CD14-positive monocyte (primary cell): ENCODE results near the gene DGCR2. TPM values are rescaled to one million over a fixed set of nuclear protein-coding genes. Genes with fewer than 3 reads are reported as not detected.

Source experiments
- DNase-seq, 3 donors: peaks; one replicate each; pipeline ENCODE4 v3.0.0-alpha.2; 2011 to 2022
- H2AFZ ChIP-seq: 2 replicates; pipeline ENCODE4 v1.6.0; 2012; ENCODE audit warnings: mild to moderate bottlenecking, low read depth, low read length, inconsistent platforms; ENCODE audit not compliant: insufficient read depth, poor library complexity, severe bottlenecking
- H3K27ac ChIP-seq, 2 donors: 1 replicate in 1 of 2; 2 replicates in 1 of 2; pipeline ENCODE4 v1.5.1; 2012 to 2013; ENCODE audit warnings: low read length in 2 of 2, control low read depth in 1 of 2, inconsistent platforms in 1 of 2, low read depth in 1 of 2, mild to moderate bottlenecking in 1 of 2
- H3K27me3 ChIP-seq, 2 donors: one replicate each; pipeline versions ENCODE4 v1.6.0 to v1.6.1; 2011 to 2013; ENCODE audit warnings: low read length in 2 of 2; ENCODE audit not compliant: control insufficient read depth in 2 of 2, insufficient read depth in 2 of 2
- H3K36me3 ChIP-seq, 2 donors: replicated peaks in 1 of 2; 1 replicate in 1 of 2; 2 replicates in 1 of 2; pipeline versions ENCODE4 v1.5.1 to v1.6.1; 2012 to 2013; ENCODE audit warnings: low read length in 2 of 2, control low read depth in 1 of 2, inconsistent platforms in 1 of 2, mild to moderate bottlenecking in 1 of 2; ENCODE audit not compliant: insufficient read depth in 2 of 2, control insufficient read depth in 1 of 2
- H3K4me1 ChIP-seq, 2 donors: 1 replicate in 1 of 2; 2 replicates in 1 of 2; pipeline versions ENCODE4 v1.5.1 to v1.6.1; 2012 to 2013; ENCODE audit warnings: low read length in 2 of 2, control low read depth in 1 of 2, inconsistent platforms in 1 of 2, mild to moderate bottlenecking in 1 of 2, moderate library complexity in 1 of 2; ENCODE audit not compliant: insufficient read depth in 2 of 2, control insufficient read depth in 1 of 2
- H3K4me2 ChIP-seq: replicated peaks from 2 replicates; pipeline ENCODE3; 2012; ENCODE audit warnings: low read length, moderate library complexity, mild to moderate bottlenecking; ENCODE audit not compliant: poor library complexity, severe bottlenecking; ENCODE audit errors: extremely low read depth
- H3K4me3 ChIP-seq, 3 experiments: fragments of 200-600 bp in 1 of 3; sonication (generic) in 1 of 3; replicated peaks in 1 of 3; 1 replicate in 2 of 3; 2 replicates in 1 of 3; pipeline ENCODE4 v1.5.1; 2011 to 2013; ENCODE audit warnings: low read length in 3 of 3, mild to moderate bottlenecking in 3 of 3, control low read depth in 2 of 3, low read depth in 2 of 3, inconsistent platforms in 1 of 3, moderate library complexity in 1 of 3
- H3K79me2 ChIP-seq: 2 replicates; pipeline ENCODE4 v1.6.0; 2012; ENCODE audit warnings: mild to moderate bottlenecking, control low read depth, inconsistent platforms, low read length, moderate library complexity; ENCODE audit not compliant: insufficient read depth
- H3K9ac ChIP-seq: 2 replicates; pipeline ENCODE4 v1.6.0; 2017; ENCODE audit warnings: low read length, mild to moderate bottlenecking; ENCODE audit not compliant: insufficient read depth, poor library complexity, severe bottlenecking
- H3K9me3 ChIP-seq, 2 donors: replicated peaks in 1 of 2; 1 replicate in 1 of 2; 2 replicates in 1 of 2; pipeline versions ENCODE4 v1.5.1 to v1.6.1; 2012 to 2013; ENCODE audit warnings: low read length in 2 of 2, control low read depth in 1 of 2; ENCODE audit not compliant: control insufficient read depth in 1 of 2, insufficient read depth in 1 of 2
- H4K20me1 ChIP-seq: 2 replicates; pipeline ENCODE4 v1.6.0; 2012; ENCODE audit warnings: mild to moderate bottlenecking, low read length, control low read depth, moderate library complexity; ENCODE audit not compliant: insufficient read depth
- H3K27ac Mint-ChIP-seq, 7 donors: one replicate each; pipeline ENCODE4 v1.8.0; 2020; ENCODE audit warnings: mild to moderate bottlenecking in 7 of 7, mixed read lengths in 7 of 7, moderate library complexity in 6 of 7, inconsistent platforms in 2 of 7
- H3K27me3 Mint-ChIP-seq, 3 donors: one replicate each; pipeline ENCODE4 v1.8.0; 2021 to 2022; ENCODE audit warnings: low read depth in 3 of 3, mild to moderate bottlenecking in 3 of 3, mixed read lengths in 3 of 3, moderate library complexity in 3 of 3, inconsistent platforms in 1 of 3
- H3K36me3 Mint-ChIP-seq, 2 donors: one replicate each; pipeline ENCODE4 v1.8.0; 2020; ENCODE audit warnings: mixed read lengths in 2 of 2, inconsistent platforms in 1 of 2, mild to moderate bottlenecking in 1 of 2
- H3K4me1 Mint-ChIP-seq: one replicate; pipeline ENCODE4 v1.8.0; 2020; ENCODE audit warnings: mild to moderate bottlenecking, mixed read lengths
- H3K4me3 Mint-ChIP-seq, 2 donors: one replicate each; pipeline ENCODE4 v1.8.0; 2020; ENCODE audit warnings: mild to moderate bottlenecking in 2 of 2, mixed read lengths in 2 of 2, moderate library complexity in 1 of 2
- H3K9me3 Mint-ChIP-seq, 7 donors: one replicate each; pipeline ENCODE4 v1.8.0; 2020 to 2022; ENCODE audit warnings: mixed read lengths in 7 of 7, mild to moderate bottlenecking in 6 of 7, moderate library complexity in 6 of 7, inconsistent platforms in 2 of 7
- CTCF ChIP-seq: fragments of 200-600 bp; IDR thresholded peaks from one replicate; pipeline ENCODE4 v1.8.0; 2022; ENCODE audit warnings: antibody characterized with exemption, mild to moderate bottlenecking
- WGBS: methylation state at CpG from one replicate; pipeline ENCODE4 v1.1.5; 2013; ENCODE audit warnings: missing lambda C conversion rate; ENCODE audit not compliant: insufficient coverage; 5-methylcytosine and 5-hydroxymethylcytosine counted together
- intact Hi-C, 2 donors: fragments of 100-400 bp; cut with micrococcal nuclease; formaldehyde crosslinking; loops; one replicate each; pipeline versions ENCODE4 v1.15.0 to v1.15.1; 2023
- polyA plus RNA-seq, 3 donors: library from polyadenylated mRNA; depleted of rRNA in 1 of 3; unstranded in 2 of 3; stranded (reverse) in 1 of 3; fragments of 300-500 nt in 2 of 3; fragments of >200 nt in 1 of 3; fragmentation: Illumina TruSeq in 2 of 3; gene quantifications; 1 replicate in 2 of 3; 2 replicates in 1 of 3; pipeline ENCODE4 v1.2.3, GENCODE V29; 2012 to 2021

The DGCR2 gene
- polyA plus RNA-seq, 3 donors = 28.9 to 37.0 (median 36.2) TPM

GRCh38 chr22:19050117-19050516 is 72.1 kb downstream of the DGCR2 start:
- intact Hi-C loops = no loop called here
- H3K9me3 ChIP-seq = no peaks in the 10 kb centered on the region
- 90% methylated on average over 2 of the region's 3 CpGs for WGBS
- H3K4me2 ChIP-seq = no peak overlapping the region
- peaks cover 69% of the 10 kb centered on the region for H4K20me1 ChIP-seq
- H3K9me3 Mint-ChIP-seq = no peaks in the 10 kb centered on the region
- H3K36me3 Mint-ChIP-seq = peaks cover 85 to 99% of the 10 kb centered on the region in 2 donors
- no peak overlapping the region for H3K4me3 ChIP-seq
- H3K9ac ChIP-seq = no peak overlapping the region
- no peak for TF ChIP-seq CTCF
- peak overlapping the region in 1 of 2 donors; percentile 47 for H3K27ac ChIP-seq
- no peaks in the 10 kb centered on the region for H3K4me1 Mint-ChIP-seq
- no peak overlapping the region for H2AFZ ChIP-seq
- H3K4me3 Mint-ChIP-seq = no peak overlapping the region
- H3K27ac Mint-ChIP-seq = no peak overlapping the region
- H3K27me3 Mint-ChIP-seq = no peaks in the 10 kb centered on the region
- H3K79me2 ChIP-seq = peaks cover 13% of the 10 kb centered on the region
- peaks cover 85 to 99% of the 10 kb centered on the region in 2 donors for H3K36me3 ChIP-seq
- DNase-seq = no peak
- H3K4me1 ChIP-seq = no peaks in the 10 kb centered on the region
- no peaks in the 10 kb centered on the region for H3K27me3 ChIP-seq

- no peak overlapping the region for H3K9ac ChIP-seq
- Mint-ChIP-seq H3K36me3 (peaks cover 89 to 100% of the 10 kb centered on the region in 2 donors), H3K27ac (peak overlapping the region in 1 of 7 donors; percentile 70), H3K27me3 (no peaks in the 10 kb centered on the region), H3K4me3 (no peak overlapping the region), H3K9me3 (no peaks in the 10 kb centered on the region), H3K4me1 (no peaks in the 10 kb centered on the region)
- H3K4me1 ChIP-seq = no peaks in the 10 kb centered on the region
- peaks cover 13% of the 10 kb centered on the region for H3K79me2 ChIP-seq
- 100% methylated on average over 2 of the region's 5 CpGs for WGBS
- no peak overlapping the region for H3K4me2 ChIP-seq
- no peaks in the 10 kb centered on the region for H3K9me3 ChIP-seq
- no peaks in the 10 kb centered on the region for H3K27me3 ChIP-seq
- no peak for DNase-seq
- peaks cover 76% of the 10 kb centered on the region for H4K20me1 ChIP-seq
- H3K4me3 ChIP-seq = no peak overlapping the region
- H3K27ac ChIP-seq = no peak overlapping the region
- intact Hi-C loops = no loop called here
- peaks cover 92 to 100% of the 10 kb centered on the region in 2 donors for H3K36me3 ChIP-seq
- no peak for TF ChIP-seq CTCF
- H2AFZ ChIP-seq = no peak overlapping the region
These were observed 73.7 kb downstream of the DGCR2 start for GRCh38 chr22:19048531-19048930.
